EL (cell line): ENCODE results near the gene ASB5.
"Not testable (repeated sequence)": the region's sequence is repeated elsewhere in the genome, so short reads cannot be mapped to it uniquely, and the experiment has no call there.

Experiments
- DNase-seq: peaks from one replicate; pipeline ENCODE4 v3.0.0-alpha.2; 2016

The ASB5 gene

GRCh38 chr4:176276710-176277109 is 7.7 kb upstream of the ASB5 start:
- no peak for DNase-seq

GRCh38 chr4:176274441-176274840 is 5.4 kb upstream of the ASB5 start:
- peak; percentile 73 for DNase-seq

GRCh38 chr4:176273736-176274135 is 4.7 kb upstream of the ASB5 start:
- peak; percentile 38 for DNase-seq

GRCh38 chr4:176272799-176273198 is 3.8 kb upstream of the ASB5 start:
- DNase-seq: no peak

GRCh38 chr4:176271749-176272148 is 2.7 kb upstream of the ASB5 start:
- peak; percentile 27 for DNase-seq

- DNase-seq: peak; percentile 99
Measured at GRCh38 chr4:176270669-176271068, 1.6 kb upstream of the ASB5 start.

- no peak for DNase-seq
Measured at GRCh38 chr4:176266026-176266425, 3.0 kb downstream of the ASB5 start.

GRCh38 chr4:176262243-176262642 is 6.8 kb downstream of the ASB5 start:
- no peak for DNase-seq

GRCh38 chr4:176261481-176261880 is 7.5 kb downstream of the ASB5 start:
- no peak for DNase-seq

GRCh38 chr4:176261018-176261417 is 8.0 kb downstream of the ASB5 start:
- DNase-seq: no peak

- peak; percentile 81 for DNase-seq
Measured at GRCh38 chr4:176259330-176260090, 9.5 kb downstream of the ASB5 start.

- DNase-seq: no peak
Measured at GRCh38 chr4:176258135-176258534, 10.9 kb downstream of the ASB5 start.

GRCh38 chr4:176256921-176257320 is 12.1 kb downstream of the ASB5 start:
- no peak for DNase-seq

GRCh38 chr4:176242764-176243347 is 26.2 kb downstream of the ASB5 start:
- no peak for DNase-seq

- no peak for DNase-seq
Measured at GRCh38 chr4:176241703-176242102, 27.3 kb downstream of the ASB5 start.

GRCh38 chr4:176238826-176239225 is 30.2 kb downstream of the ASB5 start:
- DNase-seq: peak; percentile 31

GRCh38 chr4:176238157-176238610 is 30.8 kb downstream of the ASB5 start:
- DNase-seq: peak; percentile 60

- peak; percentile 7 for DNase-seq
Measured at GRCh38 chr4:176236946-176237345, 32.1 kb downstream of the ASB5 start.

GRCh38 chr4:176230836-176231235 is 38.2 kb downstream of the ASB5 start:
- DNase-seq: no peak

GRCh38 chr4:176229645-176230044 is 39.4 kb downstream of the ASB5 start:
- no peak for DNase-seq

GRCh38 chr4:176226736-176227135 is 42.3 kb downstream of the ASB5 start:
- no peak for DNase-seq

- no peak for DNase-seq
Measured at GRCh38 chr4:176223561-176223960, 45.5 kb downstream of the ASB5 start.

GRCh38 chr4:176222149-176222548 is 46.9 kb downstream of the ASB5 start:
- DNase-seq: no peak

- no peak for DNase-seq
Measured at GRCh38 chr4:176217510-176217909, 51.5 kb downstream of the ASB5 start.

- DNase-seq: not testable (repeated sequence)
Measured at GRCh38 chr4:176212351-176212750, 56.7 kb downstream of the ASB5 start.
